ENCODE results near the gene USH2A. TPM values are rescaled to one million over a fixed set of nuclear protein-coding genes. Genes with fewer than 3 reads are reported as not detected.

Gene USH2A
- total RNA-seq, 4 donors from 2014 or later, result 0.08 to 0.18 TPM; not detected in 2

DNA sequence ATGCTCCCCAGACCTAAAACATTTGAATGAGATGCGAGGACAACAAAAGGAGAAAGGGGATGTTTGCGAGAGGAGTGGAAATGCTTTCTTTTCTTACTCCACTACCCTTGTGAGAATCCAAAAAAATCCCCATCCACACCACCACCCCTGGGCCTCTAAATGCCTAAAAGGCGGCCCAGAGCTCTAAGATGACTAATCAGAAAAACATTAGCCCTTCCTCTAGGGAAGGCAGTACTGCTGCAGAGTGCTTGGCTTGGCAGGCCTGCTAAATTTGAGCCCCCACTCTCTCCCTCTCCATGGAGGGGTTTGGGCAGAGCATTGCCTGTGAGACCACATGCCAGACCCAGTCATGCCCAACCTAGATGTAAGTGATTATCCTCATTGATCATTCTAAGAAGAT, 347.9 kb downstream of the USH2A start:
- Histone ChIP-seq H3K36me3 (no peaks in the 10 kb centered on the region), H3K27me3 (no peaks in the 10 kb centered on the region), H3K9me3 (no peaks in the 10 kb centered on the region), H3K4me3 (no peak overlapping the region), H3K27ac (no peak overlapping the region), H3K4me1 (no peaks in the 10 kb centered on the region)
- DNase-seq (ENCODE audit: low spot score in 2 of 2), result no peak
- TF ChIP-seq EP300 (IDR thresholded peaks at IDR 0.05), result no peak
- no peak for TF ChIP-seq POLR2A (IDR thresholded peaks at IDR 0.05)
- TF ChIP-seq, protein P1, sequence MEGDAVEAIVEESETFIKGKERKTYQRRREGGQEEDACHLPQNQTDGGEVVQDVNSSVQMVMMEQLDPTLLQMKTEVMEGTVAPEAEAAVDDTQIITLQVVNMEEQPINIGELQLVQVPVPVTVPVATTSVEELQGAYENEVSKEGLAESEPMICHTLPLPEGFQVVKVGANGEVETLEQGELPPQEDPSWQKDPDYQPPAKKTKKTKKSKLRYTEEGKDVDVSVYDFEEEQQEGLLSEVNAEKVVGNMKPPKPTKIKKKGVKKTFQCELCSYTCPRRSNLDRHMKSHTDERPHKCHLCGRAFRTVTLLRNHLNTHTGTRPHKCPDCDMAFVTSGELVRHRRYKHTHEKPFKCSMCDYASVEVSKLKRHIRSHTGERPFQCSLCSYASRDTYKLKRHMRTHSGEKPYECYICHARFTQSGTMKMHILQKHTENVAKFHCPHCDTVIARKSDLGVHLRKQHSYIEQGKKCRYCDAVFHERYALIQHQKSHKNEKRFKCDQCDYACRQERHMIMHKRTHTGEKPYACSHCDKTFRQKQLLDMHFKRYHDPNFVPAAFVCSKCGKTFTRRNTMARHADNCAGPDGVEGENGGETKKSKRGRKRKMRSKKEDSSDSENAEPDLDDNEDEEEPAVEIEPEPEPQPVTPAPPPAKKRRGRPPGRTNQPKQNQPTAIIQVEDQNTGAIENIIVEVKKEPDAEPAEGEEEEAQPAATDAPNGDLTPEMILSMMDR (IDR thresholded peaks at IDR 0.05), result no peak
- TF ChIP-seq POLR2AphosphoS5 (IDR thresholded peaks at IDR 0.05), result no peak
- WGBS, result 78% methylated on average over 3 of the region's 3 CpGs

DNA sequence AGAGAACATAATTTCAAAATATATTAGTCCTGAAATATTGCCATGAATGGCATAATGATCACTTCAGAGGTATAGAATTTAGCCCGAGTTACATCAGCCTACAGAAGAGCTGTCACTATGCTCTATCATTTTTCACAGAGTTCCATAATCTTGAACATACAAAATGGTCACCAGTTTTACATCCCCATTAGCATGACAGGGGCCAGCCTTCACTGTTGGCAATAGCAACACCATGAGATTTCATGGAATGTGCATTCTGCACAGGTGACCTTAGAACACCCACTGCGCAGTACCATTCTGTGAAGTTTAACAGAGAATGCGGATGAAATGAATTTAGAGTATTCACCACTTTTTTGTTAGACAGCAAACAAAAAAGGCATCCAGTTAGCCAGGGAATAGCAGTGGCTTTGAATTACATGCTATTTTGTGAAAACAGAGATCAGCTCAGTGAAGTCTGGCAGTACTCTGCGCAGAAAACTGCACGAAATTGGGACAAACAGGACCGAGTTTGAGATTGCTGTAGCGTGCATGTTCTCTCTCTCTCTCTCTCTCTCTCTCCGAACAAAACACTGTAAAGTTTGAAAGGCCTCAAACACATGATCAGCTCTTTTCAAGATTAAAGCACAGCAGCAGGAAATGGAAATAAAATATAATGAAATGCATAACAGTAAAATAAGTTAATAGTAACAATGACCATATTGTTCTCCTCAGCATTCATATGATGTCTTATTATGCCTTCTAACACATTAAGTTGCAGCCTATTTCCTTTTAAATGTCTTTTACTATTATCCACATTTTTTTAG, 349.3 kb downstream of the USH2A start:
- TF ChIP-seq POLR2A (IDR thresholded peaks at IDR 0.05), result no peak
- no peak for TF ChIP-seq POLR2AphosphoS5 (IDR thresholded peaks at IDR 0.05)
- TF ChIP-seq EP300 (IDR thresholded peaks at IDR 0.05), result no peak
- TF ChIP-seq, protein P1 (IDR thresholded peaks at IDR 0.05), result no peak
- H3K27me3 ChIP-seq, result no peaks in the 10 kb centered on the region
- H3K27ac ChIP-seq, result no peak overlapping the region
- H3K9me3 ChIP-seq, result no peaks in the 10 kb centered on the region
- no peak overlapping the region for H3K4me3 ChIP-seq
- WGBS, result 75% methylated on average over 8 of the region's 8 CpGs
- H3K36me3 ChIP-seq, result no peaks in the 10 kb centered on the region
- no peak for DNase-seq (ENCODE audit: low spot score in 2 of 2)
- no peaks in the 10 kb centered on the region for H3K4me1 ChIP-seq

DNA sequence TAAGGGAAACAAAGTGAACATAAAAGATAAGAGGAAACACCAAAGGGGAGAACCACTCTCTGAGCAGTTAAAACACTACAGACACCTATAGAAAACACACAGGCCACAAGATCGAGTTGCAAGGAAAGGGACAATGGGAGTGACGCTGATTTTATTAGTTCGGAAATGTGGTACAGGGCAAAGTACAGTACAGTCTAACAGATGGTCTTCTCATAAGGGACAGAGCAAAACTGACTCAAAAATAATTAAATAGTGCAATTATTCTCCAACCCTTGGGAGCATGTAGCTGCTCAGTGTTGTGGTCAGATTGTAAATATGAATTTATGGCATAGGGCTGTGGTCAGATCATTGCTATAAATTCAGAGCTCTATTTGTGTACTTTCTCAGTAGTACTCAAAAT, 352.0 kb downstream of the USH2A start:
- no peak for TF ChIP-seq POLR2AphosphoS5 (IDR thresholded peaks at IDR 0.05)
- no peak for TF ChIP-seq POLR2A (IDR thresholded peaks at IDR 0.05)
- 78% methylated on average over 3 of the region's 3 CpGs for WGBS

DNA sequence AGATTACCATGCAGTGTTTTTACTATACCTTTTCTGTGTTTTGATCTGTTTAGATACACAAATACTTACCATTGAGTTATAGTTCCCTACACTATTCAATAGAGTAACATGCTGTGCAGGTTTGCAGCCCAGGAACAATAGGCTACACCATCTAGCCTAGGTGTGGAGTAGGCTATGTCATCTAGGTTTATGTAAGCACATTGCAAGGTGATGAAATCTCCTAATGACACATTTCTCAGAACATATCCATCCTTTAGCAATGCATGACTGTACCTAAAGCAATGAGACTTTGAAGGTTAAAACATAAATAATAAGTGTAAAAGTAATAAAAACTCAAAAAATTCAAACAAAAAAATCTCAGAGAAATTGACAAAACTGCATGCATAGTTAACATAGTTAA, 358.6 kb downstream of the USH2A start:
- H3K4me3 ChIP-seq, result no peak overlapping the region
- TF ChIP-seq, protein P1 (IDR thresholded peaks at IDR 0.05), result no peak
- no peak for TF ChIP-seq POLR2A (IDR thresholded peaks at IDR 0.05)
- TF ChIP-seq EP300 (IDR thresholded peaks at IDR 0.05), result no peak
- TF ChIP-seq POLR2AphosphoS5 (IDR thresholded peaks at IDR 0.05), result no peak
- H3K4me1 ChIP-seq, result no peaks in the 10 kb centered on the region

More for the DNA sequence above, 352.0 kb downstream of the USH2A start:
- Histone ChIP-seq H3K27me3 (no peaks in the 10 kb centered on the region), H3K27ac (no peak overlapping the region), H3K4me3 (no peak overlapping the region), H3K4me1 (no peaks in the 10 kb centered on the region), H3K36me3 (no peaks in the 10 kb centered on the region), H3K9me3 (no peaks in the 10 kb centered on the region)
- no peak for DNase-seq (ENCODE audit: low spot score in 2 of 2)

DNA sequence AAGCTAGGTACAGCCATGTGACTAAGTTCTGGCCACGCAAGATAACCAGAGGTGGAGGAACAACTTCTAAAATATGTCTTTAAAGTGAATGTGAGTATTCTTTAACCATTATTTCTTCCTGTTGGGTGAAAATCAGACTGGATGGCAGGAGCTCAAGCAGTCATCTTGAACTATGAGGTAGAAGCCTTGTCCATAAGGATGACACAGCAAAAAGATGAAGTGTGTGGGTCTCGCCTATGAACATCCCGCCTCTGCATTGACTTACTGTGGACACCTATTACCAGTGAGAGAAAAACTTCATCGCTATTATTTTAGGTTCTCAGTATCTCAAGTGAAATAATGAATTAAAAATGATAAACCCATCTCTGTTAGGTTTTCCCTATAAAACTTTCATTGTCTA, 365.3 kb downstream of the USH2A start:
- WGBS, result 95% methylated on average over 4 of the region's 4 CpGs
- H3K4me1 ChIP-seq, result no peaks in the 10 kb centered on the region
- H3K27me3 ChIP-seq, result no peaks in the 10 kb centered on the region
- H3K36me3 ChIP-seq, result no peaks in the 10 kb centered on the region
- TF ChIP-seq, protein P1 (IDR thresholded peaks at IDR 0.05), result no peak
- TF ChIP-seq EP300 (IDR thresholded peaks at IDR 0.05) (no peak), POLR2AphosphoS5 (IDR thresholded peaks at IDR 0.05) (no peak), POLR2A (IDR thresholded peaks at IDR 0.05) (no peak)
- H3K27ac ChIP-seq, result no peak overlapping the region
- no peak for DNase-seq (ENCODE audit: low spot score in 2 of 2)
- H3K9me3 ChIP-seq, result no peaks in the 10 kb centered on the region
- no peak overlapping the region for H3K4me3 ChIP-seq

More for the DNA sequence above, 358.6 kb downstream of the USH2A start:
- no peaks in the 10 kb centered on the region for H3K27me3 ChIP-seq
- no peak for DNase-seq (ENCODE audit: low spot score in 2 of 2)
- H3K27ac ChIP-seq, result no peak overlapping the region
- H3K9me3 ChIP-seq, result no peaks in the 10 kb centered on the region
- H3K36me3 ChIP-seq, result no peaks in the 10 kb centered on the region
